ENCODE measurements around the gene OR10A2. TPM values are rescaled to one million over a fixed set of nuclear protein-coding genes. Genes with fewer than 3 reads are reported as not detected.

The OR10A2 gene
- total and polyA plus RNA-seq, 2 donors from 2014 or later: not detected

Other genes starting within 250 kb of the OR10A2 start
- gene TPP1, start 243.6 kb upstream of the OR10A2 start, total RNA-seq: 84.2 TPM
- 115 TPM for gene TPP1, start 243.6 kb upstream of the OR10A2 start, polyA plus RNA-seq (ENCODE audit: insufficient read depth, low read depth, low replicate concordance)
- gene DCHS1, start 207.2 kb upstream of the OR10A2 start, total RNA-seq: 17.0 TPM
- gene DCHS1, start 207.2 kb upstream of the OR10A2 start, polyA plus RNA-seq (ENCODE audit: insufficient read depth, low read depth, low replicate concordance): 2.4 TPM
- gene MRPL17, start 179.7 kb upstream of the OR10A2 start, total RNA-seq: 44.0 TPM
- 121 TPM for gene MRPL17, start 179.7 kb upstream of the OR10A2 start, polyA plus RNA-seq (ENCODE audit: insufficient read depth, low read depth, low replicate concordance)
- gene OR2AG2, start 91.1 kb upstream of the OR10A2 start, total RNA-seq: 0.19 TPM
- not detected for gene OR2AG2, start 91.1 kb upstream of the OR10A2 start, polyA plus RNA-seq (ENCODE audit: insufficient read depth, low read depth, low replicate concordance)
- gene OR2AG1, start 80.0 kb upstream of the OR10A2 start, total RNA-seq: not detected
- gene OR2AG1, start 80.0 kb upstream of the OR10A2 start, polyA plus RNA-seq (ENCODE audit: insufficient read depth, low read depth, low replicate concordance): not detected
- 0.25 TPM for gene OR6A2, start 63.4 kb upstream of the OR10A2 start, total RNA-seq
- gene OR6A2, start 63.4 kb upstream of the OR10A2 start, polyA plus RNA-seq (ENCODE audit: insufficient read depth, low read depth, low replicate concordance): not detected
- not detected for gene OR10A5, start 17.4 kb upstream of the OR10A2 start, total RNA-seq
- not detected for gene OR10A5, start 17.4 kb upstream of the OR10A2 start, polyA plus RNA-seq (ENCODE audit: insufficient read depth, low read depth, low replicate concordance)
- gene OR10A4, start 13.6 kb downstream of the OR10A2 start, total RNA-seq: not detected
- gene OR10A4, start 13.6 kb downstream of the OR10A2 start, polyA plus RNA-seq (ENCODE audit: insufficient read depth, low read depth, low replicate concordance): not detected
- gene OR2D2, start 29.4 kb downstream of the OR10A2 start, total RNA-seq: 0.60 TPM
- not detected for gene OR2D2, start 29.4 kb downstream of the OR10A2 start, polyA plus RNA-seq (ENCODE audit: insufficient read depth, low read depth, low replicate concordance)
- gene OR2D3, start 57.9 kb downstream of the OR10A2 start, total RNA-seq: not detected
- gene OR2D3, start 57.9 kb downstream of the OR10A2 start, polyA plus RNA-seq (ENCODE audit: insufficient read depth, low read depth, low replicate concordance): not detected
- gene ZNF215, start 63.4 kb downstream of the OR10A2 start, total RNA-seq: 6.4 TPM
- gene ZNF215, start 63.4 kb downstream of the OR10A2 start, polyA plus RNA-seq (ENCODE audit: insufficient read depth, low read depth, low replicate concordance): 0.56 TPM
- gene ZNF214, start 157.3 kb downstream of the OR10A2 start, total RNA-seq: 5.9 TPM
- 3.2 TPM for gene ZNF214, start 157.3 kb downstream of the OR10A2 start, polyA plus RNA-seq (ENCODE audit: insufficient read depth, low read depth, low replicate concordance)
- 0.47 TPM for gene NLRP14, start 157.4 kb downstream of the OR10A2 start, total RNA-seq
- 0.28 TPM for gene NLRP14, start 157.4 kb downstream of the OR10A2 start, polyA plus RNA-seq (ENCODE audit: insufficient read depth, low read depth, low replicate concordance)
- gene RBMXL2, start 225.9 kb downstream of the OR10A2 start, total RNA-seq: 0.13 TPM
- not detected for gene RBMXL2, start 225.9 kb downstream of the OR10A2 start, polyA plus RNA-seq (ENCODE audit: insufficient read depth, low read depth, low replicate concordance)